ENCODE data around the gene CHRNA4.

The CHRNA4 gene

GRCh38 chr20:63331741-63332400, 29.3 kb downstream of the CHRNA4 start:
- DNase-seq: no peak

- DNase-seq: no peak
Observed at GRCh38 chr20:63330940-63331339, 30.2 kb downstream of the CHRNA4 start.

- DNase-seq: no peak
Observed at GRCh38 chr20:63330084-63330760, 30.9 kb downstream of the CHRNA4 start.

- DNase-seq: no peak
Observed at GRCh38 chr20:63329331-63330083, 31.6 kb downstream of the CHRNA4 start.

- no peak for DNase-seq
Observed at GRCh38 chr20:63328718-63329275, 32.4 kb downstream of the CHRNA4 start.

- no peak for DNase-seq
Observed at GRCh38 chr20:63328026-63328700, 33.0 kb downstream of the CHRNA4 start.

- DNase-seq: no peak
Observed at GRCh38 chr20:63327231-63327745, 33.9 kb downstream of the CHRNA4 start.

- no peak for DNase-seq
Observed at GRCh38 chr20:63326314-63327230, 34.6 kb downstream of the CHRNA4 start.

GRCh38 chr20:63325554-63326313, 35.4 kb downstream of the CHRNA4 start:
- DNase-seq: no peak

- peak; percentile 8 for DNase-seq
Observed at GRCh38 chr20:63325021-63325471, 36.1 kb downstream of the CHRNA4 start.

- DNase-seq: no peak
Observed at GRCh38 chr20:63323357-63323981, 37.7 kb downstream of the CHRNA4 start.

- DNase-seq: no peak
Observed at GRCh38 chr20:63322933-63323273, 38.2 kb downstream of the CHRNA4 start.

GRCh38 chr20:63322146-63322932, 38.8 kb downstream of the CHRNA4 start:
- no peak for DNase-seq

GRCh38 chr20:63321148-63321831, 39.9 kb downstream of the CHRNA4 start:
- peak; percentile 9 for DNase-seq

- peak; percentile 8 for DNase-seq
Observed at GRCh38 chr20:63320616-63321147, 40.5 kb downstream of the CHRNA4 start.

- no peak for DNase-seq
Observed at GRCh38 chr20:63320041-63320511, 41.1 kb downstream of the CHRNA4 start.

- DNase-seq: peak; percentile 7
Observed at GRCh38 chr20:63319164-63320040, 41.7 kb downstream of the CHRNA4 start.
